Neural cell (in vitro differentiated cells): ENCODE data around the gene C2. TPM values are rescaled to one million over a fixed set of nuclear protein-coding genes. Genes with fewer than 3 reads are reported as not detected.

Source experiments
- H2AFZ ChIP-seq: fragments of 200-600, 300-800 bp; sonication (generic), shearing (Covaris generic); 2 replicates; pipeline ENCODE4 v1.6.0; 2014; ENCODE audit warnings: low read depth, mild to moderate bottlenecking, antibody characterized with exemption, low read length, moderate library complexity
- H3F3A ChIP-seq: fragments of 200-600 bp; shearing (Covaris generic); 2 replicates; pipeline ENCODE4 v1.6.1; 2016; ENCODE audit warnings: mild to moderate bottlenecking, moderate library complexity, mixed read lengths, antibody characterized with exemption, low read length; ENCODE audit not compliant: insufficient read depth, poor library complexity, severe bottlenecking
- H3K27ac ChIP-seq: fragments of 200-600, 300-800 bp; sonication (generic), shearing (Covaris generic); 2 replicates; pipeline ENCODE4 v1.5.1; 2014; ENCODE audit warnings: mild to moderate bottlenecking, low read length, moderate library complexity
- H3K27me3 ChIP-seq: fragments of 300-800, 200-600 bp; sonication (generic), shearing (Covaris generic); 2 replicates; pipeline ENCODE4 v1.6.0; 2014; ENCODE audit warnings: mild to moderate bottlenecking, low read depth, low read length, moderate library complexity; ENCODE audit not compliant: insufficient read depth
- H3K36me3 ChIP-seq: fragments of 300-800, 200-600 bp; sonication (generic), shearing (Covaris generic); 2 replicates; pipeline ENCODE4 v1.5.1; 2014; ENCODE audit warnings: mild to moderate bottlenecking, antibody characterized with exemption, low read length, moderate library complexity; ENCODE audit not compliant: insufficient read depth
- H3K4me2 ChIP-seq: fragments of 300-800, 200-600 bp; sonication (generic), shearing (Covaris generic); 2 replicates; pipeline ENCODE4 v1.6.0; 2014; ENCODE audit warnings: mild to moderate bottlenecking, low read length
- H3K4me3 ChIP-seq: fragments of 300-800, 200-600 bp; sonication (generic), shearing (Covaris generic); 2 replicates; pipeline ENCODE4 v1.5.1; 2014; ENCODE audit warnings: mild to moderate bottlenecking, low read length, moderate library complexity
- H3K79me2 ChIP-seq: fragments of 200-600 bp; shearing (Covaris generic); replicated peaks from 2 replicates; pipeline ENCODE4 v1.6.0; 2014; ENCODE audit warnings: mild to moderate bottlenecking, low read length, moderate library complexity; ENCODE audit not compliant: insufficient read depth
- H3K9ac ChIP-seq: fragments of 300-800, 200-600 bp; sonication (generic), shearing (Covaris generic); 2 replicates; pipeline ENCODE4 v1.6.1; 2016; ENCODE audit warnings: mild to moderate bottlenecking, low read length, mixed read lengths
- H3K9me2 ChIP-seq: fragments of 200-600 bp; shearing (Covaris generic); 2 replicates; pipeline ENCODE4 v1.6.1; 2016; ENCODE audit warnings: mild to moderate bottlenecking, low read length, mixed read lengths; ENCODE audit not compliant: insufficient read depth
- H3K9me3 ChIP-seq: fragments of 200-600, 300-800 bp; sonication (generic), shearing (Covaris generic); 2 replicates; pipeline ENCODE4 v1.6.1; 2016; ENCODE audit warnings: mild to moderate bottlenecking, mixed run types, low read length, moderate library complexity, mixed read lengths
- H4K20me1 ChIP-seq: fragments of 200-600 bp; shearing (Covaris generic); 2 replicates; pipeline ENCODE4 v1.6.1; 2016; ENCODE audit warnings: mild to moderate bottlenecking, mixed run types; ENCODE audit not compliant: insufficient read depth
- CTCF ChIP-seq: fragments of 450-650 bp; IDR thresholded peaks from 2 replicates; pipeline ENCODE4 v1.5.1; 2014; ENCODE audit warnings: antibody characterized with exemption, mild to moderate bottlenecking, moderate library complexity; ENCODE audit not compliant: poor library complexity, severe bottlenecking
- EP300 ChIP-seq: fragments of 450-650 bp; conservative IDR thresholded peaks from 2 replicates; pipeline ENCODE4 v1.6.1; 2014; ENCODE audit warnings: antibody characterized with exemption, mild to moderate bottlenecking, moderate library complexity; ENCODE audit not compliant: poor library complexity, severe bottlenecking
- EZH2 ChIP-seq: fragments of 200-600, 300-800 bp; shearing (Covaris generic), sonication (generic); IDR thresholded peaks from 2 replicates; pipeline ENCODE4 v1.6.1; 2014; ENCODE audit warnings: antibody characterized with exemption, low read length, borderline replicate concordance, mild to moderate bottlenecking; ENCODE audit not compliant: insufficient read depth, poor library complexity, severe bottlenecking
- MXI1 ChIP-seq: fragments of 450-650 bp; conservative IDR thresholded peaks from 2 replicates; pipeline ENCODE4 v1.6.1; 2014; ENCODE audit warnings: antibody characterized with exemption, mild to moderate bottlenecking; ENCODE audit not compliant: poor library complexity, severe bottlenecking
- POLR2AphosphoS5 ChIP-seq: IDR thresholded peaks from 2 replicates; pipeline ENCODE4 v1.6.1; 2012
- RAD21 ChIP-seq: fragments of 450-650 bp; conservative IDR thresholded peaks from 2 replicates; pipeline ENCODE4 v1.6.1; 2014; ENCODE audit warnings: antibody characterized with exemption, mild to moderate bottlenecking, moderate library complexity
- REST ChIP-seq: IDR thresholded peaks from 2 replicates; pipeline ENCODE4 v1.6.1; 2012; ENCODE audit warnings: borderline replicate concordance
- SMC3 ChIP-seq: fragments of 450-650 bp; conservative IDR thresholded peaks from 2 replicates; pipeline ENCODE4 v1.6.1; 2014; ENCODE audit warnings: antibody characterized with exemption, mild to moderate bottlenecking, moderate library complexity; ENCODE audit not compliant: poor library complexity
- TAF1 ChIP-seq: IDR thresholded peaks from 2 replicates; pipeline ENCODE4 v1.6.1; 2012; ENCODE audit warnings: low read depth
- polyA plus RNA-seq: library from polyadenylated mRNA; depleted of rRNA; stranded (reverse); fragments of >200 nt; gene quantifications from 2 replicates; pipeline ENCODE4 v1.2.3, GENCODE V29; 2014

C2 gene
- polyA plus RNA-seq, 1 donor from 2014 or later, result 1.2 TPM

GRCh38 chr6:31966997-31967925 lies 39.7 kb downstream of the C2 start:
- Histone ChIP-seq H3K36me3 (no peaks in the 10 kb centered on the region), H3K27me3 (no peaks in the 10 kb centered on the region), H3K9ac (no peak overlapping the region), H3F3A (no peaks in the 10 kb centered on the region), H3K9me3 (no peaks in the 10 kb centered on the region), H3K4me3 (no peak overlapping the region), H3K9me2 (no peaks in the 10 kb centered on the region), H2AFZ (no peak overlapping the region), H3K27ac (no peak overlapping the region), H3K4me2 (no peak overlapping the region), H4K20me1 (no peaks in the 10 kb centered on the region), H3K79me2 (peaks cover 5% of the 10 kb centered on the region)
- TF ChIP-seq REST (no peak), TAF1 (no peak), POLR2AphosphoS5 (no peak)

GRCh38 chr6:31967926-31968320 lies 40.4 kb downstream of the C2 start:
- H3K79me2 ChIP-seq, result peaks cover 7% of the 10 kb centered on the region

More at GRCh38 chr6:31967926-31968320, 40.4 kb downstream of the C2 start:
- TF ChIP-seq RAD21, result no peak
- TF ChIP-seq CTCF, result no peak
- TF ChIP-seq SMC3, result no peak
- TF ChIP-seq EP300, result no peak
- TF ChIP-seq REST, result no peak
- TF ChIP-seq MXI1, result no peak
- no peak for TF ChIP-seq TAF1
- TF ChIP-seq EZH2, result no peak
- Histone ChIP-seq H3K4me2 (no peak overlapping the region), H2AFZ (no peak overlapping the region), H3K27ac (no peak overlapping the region), H3K36me3 (no peaks in the 10 kb centered on the region), H3K9me2 (no peaks in the 10 kb centered on the region), H3K9me3 (no peaks in the 10 kb centered on the region), H4K20me1 (no peaks in the 10 kb centered on the region), H3K4me3 (no peak overlapping the region), H3K27me3 (no peaks in the 10 kb centered on the region), H3F3A (no peaks in the 10 kb centered on the region), H3K9ac (no peak overlapping the region)
